Trophoblast cell (in vitro differentiated cells and primary cell): ENCODE measurements around the gene TMEM53.

Experiments
- DNase-seq, 2 donors: peaks; one replicate each; pipeline ENCODE4 v3.0.0-alpha.2; 2016
- H2AFZ ChIP-seq: 2 replicates; pipeline ENCODE4 v1.6.1; 2013; ENCODE audit warnings: low read length, moderate library complexity, mild to moderate bottlenecking; ENCODE audit not compliant: insufficient read depth, poor library complexity
- H2AK5ac ChIP-seq: 2 replicates; pipeline ENCODE4 v1.6.1; 2013; ENCODE audit warnings: mild to moderate bottlenecking, low read length
- H2BK120ac ChIP-seq: 2 replicates; pipeline ENCODE4 v1.6.1; 2013; ENCODE audit warnings: low read length, mild to moderate bottlenecking, moderate library complexity; ENCODE audit not compliant: insufficient read depth, poor library complexity
- H2BK12ac ChIP-seq: 2 replicates; pipeline ENCODE4 v1.6.1; 2013; ENCODE audit warnings: mild to moderate bottlenecking, low read length, moderate library complexity
- H2BK5ac ChIP-seq: 2 replicates; pipeline ENCODE4 v1.6.1; 2013; ENCODE audit warnings: low read length, low read depth, moderate library complexity, mild to moderate bottlenecking; ENCODE audit not compliant: poor library complexity
- H3K14ac ChIP-seq: 2 replicates; pipeline ENCODE4 v1.6.1; 2013; ENCODE audit warnings: mild to moderate bottlenecking, low read length
- H3K18ac ChIP-seq: 2 replicates; pipeline ENCODE4 v1.6.1; 2013; ENCODE audit warnings: mild to moderate bottlenecking, low read length
- H3K23ac ChIP-seq: 2 replicates; pipeline ENCODE4 v1.6.1; 2013; ENCODE audit warnings: low read length
- H3K27ac ChIP-seq: 2 replicates; pipeline ENCODE4 v1.5.1; 2013; ENCODE audit warnings: low read depth, mild to moderate bottlenecking, inconsistent platforms, low read length, moderate library complexity
- H3K27me3 ChIP-seq: 2 replicates; pipeline ENCODE4 v1.6.1; 2013; ENCODE audit warnings: inconsistent platforms, mild to moderate bottlenecking, low read length, moderate library complexity; ENCODE audit not compliant: insufficient read depth
- H3K36me3 ChIP-seq, 2 experiments: 1 replicate in 1 of 2; 2 replicates in 1 of 2; pipeline ENCODE4 v1.6.1; 2013; ENCODE audit warnings: low read length in 2 of 2, mild to moderate bottlenecking in 2 of 2, moderate library complexity in 1 of 2; ENCODE audit not compliant: insufficient read depth in 2 of 2, control insufficient read depth in 1 of 2
- H3K4ac ChIP-seq: 2 replicates; pipeline ENCODE4 v1.6.1; 2013; ENCODE audit warnings: low read depth, mild to moderate bottlenecking, low read length, moderate library complexity
- H3K4me1 ChIP-seq, 2 experiments: 1 replicate in 1 of 2; 2 replicates in 1 of 2; pipeline ENCODE4 v1.6.1; 2013; ENCODE audit warnings: low read length in 2 of 2, mild to moderate bottlenecking in 2 of 2, moderate library complexity in 1 of 2; ENCODE audit not compliant: insufficient read depth in 2 of 2, control insufficient read depth in 1 of 2
- H3K4me2 ChIP-seq: 2 replicates; pipeline ENCODE4 v1.6.1; 2013; ENCODE audit warnings: inconsistent platforms, mild to moderate bottlenecking, low read length, moderate library complexity
- H3K4me3 ChIP-seq: 2 replicates; pipeline ENCODE4 v1.5.1; 2013; ENCODE audit warnings: mild to moderate bottlenecking, low read depth, low read length, inconsistent platforms
- H3K79me1 ChIP-seq: one replicate; pipeline ENCODE4 v1.6.1; 2013; ENCODE audit warnings: low read length
- H3K79me2 ChIP-seq: 2 replicates; pipeline ENCODE4 v1.6.1; 2013; ENCODE audit warnings: low read length, mild to moderate bottlenecking; ENCODE audit not compliant: control insufficient read depth, insufficient read depth, poor library complexity
- H3K9ac ChIP-seq: 2 replicates; pipeline ENCODE4 v1.6.1; 2013; ENCODE audit warnings: mild to moderate bottlenecking, low read length
- H3K9me3 ChIP-seq: 2 replicates; pipeline ENCODE4 v1.6.1; 2013; ENCODE audit warnings: low read depth, mild to moderate bottlenecking, control low read depth, inconsistent platforms, low read length; ENCODE audit not compliant: insufficient read depth
- H4K12ac ChIP-seq: 2 replicates; pipeline ENCODE4 v1.6.1; 2013; ENCODE audit warnings: low read depth, mild to moderate bottlenecking, low read length, moderate library complexity
- H4K8ac ChIP-seq: 2 replicates; pipeline ENCODE4 v1.6.1; 2013; ENCODE audit warnings: low read depth, mild to moderate bottlenecking, low read length, moderate library complexity
- H4K91ac ChIP-seq: one replicate; pipeline ENCODE4 v1.6.1; 2013; ENCODE audit warnings: low read depth, mild to moderate bottlenecking, low read length, moderate library complexity
- WGBS: extraction: QIAGEN DNeasy Blood & Tissue Kit; methylation state at CpG from one replicate; pipeline ENCODE4 v1.1.7; 2013; ENCODE audit warnings: missing lambda C conversion rate; ENCODE audit not compliant: insufficient read length, insufficient coverage; ENCODE audit errors: extremely low coverage; 5-methylcytosine and 5-hydroxymethylcytosine counted together

The TMEM53 gene

DNA sequence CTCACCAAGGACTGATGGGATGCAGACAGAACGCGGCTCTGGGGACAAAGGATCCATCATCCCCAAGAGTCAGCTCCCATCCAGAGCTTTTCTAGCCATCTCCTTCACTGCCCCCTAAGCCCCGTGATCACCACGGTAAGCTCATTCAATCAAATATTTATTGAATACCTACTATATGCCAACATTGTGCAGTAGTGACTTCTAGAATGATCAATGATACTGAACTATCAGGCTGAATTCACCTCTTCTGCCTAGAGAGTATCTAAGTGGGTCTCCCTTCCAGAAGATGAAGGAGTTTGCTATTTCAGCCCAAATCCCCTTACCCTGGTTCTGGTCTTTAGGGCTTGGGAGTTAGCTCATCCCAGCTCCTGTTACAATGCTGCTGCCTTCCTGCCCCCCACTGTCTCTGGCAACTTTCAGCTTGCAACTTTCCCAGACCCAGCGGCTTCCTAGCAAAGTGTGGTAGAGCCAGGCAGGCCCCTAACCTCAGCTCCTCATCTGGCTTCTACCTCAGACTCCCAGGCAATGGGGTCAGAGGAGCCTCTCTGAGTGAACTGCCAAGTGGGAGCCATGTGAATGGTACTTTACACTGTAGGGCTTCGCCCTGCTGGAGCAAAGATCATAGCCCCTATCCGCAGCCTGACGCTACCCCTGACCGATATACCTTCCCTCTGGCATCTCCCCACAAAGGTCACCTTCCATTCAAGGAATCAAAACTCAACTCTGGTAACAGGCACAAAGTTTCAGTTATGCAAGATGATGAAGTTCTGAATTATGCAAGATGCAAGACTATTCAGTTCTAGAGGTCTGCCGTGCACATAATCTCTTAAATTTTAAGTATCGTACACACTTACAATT lies 20.9 kb downstream of the TMEM53 start:
- Histone ChIP-seq H3K23ac (no peak overlapping the region), H3K4ac (no peak overlapping the region), H3K36me3 (peaks cover 38 to 39% of the 10 kb centered on the region in 2 experiments), H3K79me2 (no peaks in the 10 kb centered on the region), H2AK5ac (no peak overlapping the region), H3K4me1 (no peaks in the 10 kb centered on the region), H3K9ac (no peak overlapping the region), H3K4me2 (no peak overlapping the region), H3K18ac (no peak overlapping the region), H4K8ac (no peak overlapping the region), H2BK120ac (no peak overlapping the region), H3K14ac (no peak overlapping the region), H3K79me1 (no peaks in the 10 kb centered on the region), H2BK5ac (no peak overlapping the region), H3K27ac (no peak overlapping the region), H3K4me3 (no peak overlapping the region), H2BK12ac (no peak overlapping the region), H4K91ac (no peak overlapping the region), H4K12ac (no peak overlapping the region), H3K27me3 (no peaks in the 10 kb centered on the region), H3K9me3 (no peaks in the 10 kb centered on the region), H2AFZ (no peak overlapping the region)
- peak in 1 of 2 donors; percentile 15 for DNase-seq
- no CpG with 5 or more reads among the region's 11 CpGs for WGBS

DNA sequence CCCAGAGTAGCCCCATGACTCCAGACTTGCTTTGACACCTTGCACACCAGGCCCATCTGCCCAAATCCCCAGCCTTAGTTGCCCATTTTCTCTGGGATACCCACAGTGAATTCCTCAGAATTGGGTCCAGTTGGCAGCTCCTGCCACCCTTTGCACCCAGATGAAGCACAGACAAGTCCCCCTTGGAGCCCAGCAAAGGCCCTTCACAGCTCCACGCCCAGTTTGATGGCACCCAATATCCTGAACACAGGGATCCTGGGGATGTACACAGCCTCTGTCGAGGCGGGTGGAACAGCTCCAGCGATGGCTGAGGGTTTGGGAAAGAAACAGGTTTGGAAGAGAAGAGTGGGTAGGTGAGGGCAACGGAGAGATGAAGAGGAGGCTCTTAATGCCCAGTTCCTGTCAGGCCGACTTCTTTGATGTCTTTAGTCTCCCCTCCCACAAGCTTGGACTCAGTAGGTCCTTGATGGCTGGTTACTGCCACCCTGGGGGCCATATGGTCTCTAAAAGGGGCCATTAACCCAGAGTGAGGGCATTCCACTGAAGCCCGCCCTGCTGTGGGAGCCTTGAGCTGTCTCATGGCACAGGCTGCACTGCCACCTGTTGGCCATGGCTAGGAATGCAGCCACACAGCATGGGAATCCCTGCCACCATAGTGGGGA lies 21.7 kb downstream of the TMEM53 start:
- Histone ChIP-seq H3K4ac (no peak overlapping the region), H3K9me3 (no peaks in the 10 kb centered on the region), H3K4me3 (no peak overlapping the region), H4K12ac (no peak overlapping the region), H3K27ac (no peak overlapping the region), H3K9ac (no peak overlapping the region), H4K8ac (no peak overlapping the region), H3K4me1 (no peaks in the 10 kb centered on the region), H2BK5ac (no peak overlapping the region), H3K4me2 (no peak overlapping the region), H2BK120ac (no peak overlapping the region), H3K18ac (no peak overlapping the region), H2AK5ac (no peak overlapping the region), H4K91ac (no peak overlapping the region), H3K36me3 (peaks cover 42 to 44% of the 10 kb centered on the region in 2 experiments), H2AFZ (no peak overlapping the region), H3K23ac (no peak overlapping the region), H3K14ac (no peak overlapping the region), H3K27me3 (no peaks in the 10 kb centered on the region), H3K79me1 (no peaks in the 10 kb centered on the region), H2BK12ac (no peak overlapping the region), H3K79me2 (no peaks in the 10 kb centered on the region)
- WGBS = no CpG with 5 or more reads among the region's 7 CpGs
- DNase-seq = peak; percentile 79 to 91

DNA sequence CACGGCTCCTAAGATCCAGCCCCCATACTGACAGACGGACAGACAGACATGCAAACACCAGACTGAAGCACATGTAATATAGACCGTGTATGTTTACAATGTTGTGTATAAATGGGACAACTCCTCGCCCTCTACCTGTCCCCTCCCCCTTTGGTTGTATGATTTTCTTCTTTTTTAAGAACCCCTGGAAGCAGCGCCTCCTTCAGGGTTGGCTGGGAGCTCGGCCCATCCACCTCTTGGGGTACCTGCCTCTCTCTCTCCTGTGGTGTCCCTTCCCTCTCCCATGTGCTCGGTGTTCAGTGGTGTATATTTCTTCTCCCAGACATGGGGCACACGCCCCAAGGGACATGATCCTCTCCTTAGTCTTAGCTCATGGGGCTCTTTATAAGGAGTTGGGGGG lies 23.2 kb downstream of the TMEM53 start:
- no peak overlapping the region for H2BK12ac ChIP-seq
- H3K79me1 ChIP-seq = no peaks in the 10 kb centered on the region
- H2BK5ac ChIP-seq = no peak overlapping the region
- no peak overlapping the region for H3K14ac ChIP-seq
- no peak overlapping the region for H3K4me3 ChIP-seq
- H3K27me3 ChIP-seq = no peaks in the 10 kb centered on the region
- no peak overlapping the region for H2BK120ac ChIP-seq
- H3K4ac ChIP-seq = no peak overlapping the region
- no peak overlapping the region for H3K23ac ChIP-seq
- H3K36me3 ChIP-seq = peaks cover 51 to 56% of the 10 kb centered on the region in 2 experiments
- H4K12ac ChIP-seq = no peak overlapping the region
- no peak overlapping the region for H3K18ac ChIP-seq
- H2AFZ ChIP-seq = no peak overlapping the region
- no peak overlapping the region for H3K9ac ChIP-seq
- H3K9me3 ChIP-seq = no peaks in the 10 kb centered on the region
- H3K4me1 ChIP-seq = no peaks in the 10 kb centered on the region
- no peak overlapping the region for H4K91ac ChIP-seq
- no peak overlapping the region for H3K4me2 ChIP-seq
- H3K27ac ChIP-seq = no peak overlapping the region
- no peak overlapping the region for H2AK5ac ChIP-seq
- no peak overlapping the region for H4K8ac ChIP-seq
- H3K79me2 ChIP-seq = no peaks in the 10 kb centered on the region
- WGBS = no CpG with 5 or more reads among the region's 8 CpGs
- no peak for DNase-seq

DNA sequence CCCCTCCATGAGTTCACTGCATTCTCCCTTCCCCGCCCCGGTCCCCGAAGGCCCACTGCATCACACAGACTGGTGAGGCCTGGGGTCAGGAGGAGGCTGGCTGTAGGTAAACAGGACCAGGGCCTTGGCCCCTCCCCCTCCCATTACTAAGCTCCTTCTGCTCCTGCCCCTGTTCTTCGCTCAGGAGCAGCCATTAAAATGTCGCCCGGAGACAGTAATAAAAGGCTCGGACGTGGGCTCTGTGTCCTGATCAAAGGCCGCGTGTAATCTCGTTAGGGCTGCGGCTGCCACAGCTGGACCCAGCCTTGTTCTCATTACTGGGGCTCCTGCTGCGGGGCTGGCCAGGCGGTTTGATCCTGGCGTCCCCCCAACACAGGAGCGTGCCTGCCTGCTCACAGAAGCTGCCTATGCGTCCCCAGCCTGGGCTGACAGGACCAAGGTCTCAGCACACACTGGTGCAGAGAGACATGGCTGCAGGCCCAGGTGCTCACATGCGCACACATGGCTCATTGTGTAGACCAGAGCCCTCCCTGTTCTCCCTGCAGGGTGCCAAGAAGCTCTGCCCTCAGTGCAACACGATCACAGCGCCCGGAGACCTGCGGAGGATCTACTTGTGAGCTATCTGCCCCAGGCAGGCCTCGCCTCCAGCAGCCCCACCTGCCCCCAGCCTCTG lies 24.0 kb downstream of the TMEM53 start:
- Histone ChIP-seq H3K9me3 (no peaks in the 10 kb centered on the region), H3K4me1 (no peaks in the 10 kb centered on the region), H2BK12ac (no peak overlapping the region), H3K4me2 (no peak overlapping the region), H3K27me3 (no peaks in the 10 kb centered on the region), H4K8ac (no peak overlapping the region), H4K12ac (no peak overlapping the region), H3K9ac (no peak overlapping the region), H3K4ac (no peak overlapping the region), H4K91ac (no peak overlapping the region), H3K79me2 (no peaks in the 10 kb centered on the region), H3K27ac (no peak overlapping the region), H2AK5ac (no peak overlapping the region), H3K4me3 (no peak overlapping the region), H3K79me1 (no peaks in the 10 kb centered on the region), H3K18ac (no peak overlapping the region), H2BK5ac (no peak overlapping the region), H2AFZ (no peak overlapping the region), H3K23ac (no peak overlapping the region), H3K36me3 (peaks cover 59 to 63% of the 10 kb centered on the region in 2 experiments), H3K14ac (no peak overlapping the region), H2BK120ac (no peak overlapping the region)
- DNase-seq = no peak
- WGBS = no CpG with 5 or more reads among the region's 23 CpGs
